ENCODE data around the gene FAM234B.

Gene FAM234B

DNA sequence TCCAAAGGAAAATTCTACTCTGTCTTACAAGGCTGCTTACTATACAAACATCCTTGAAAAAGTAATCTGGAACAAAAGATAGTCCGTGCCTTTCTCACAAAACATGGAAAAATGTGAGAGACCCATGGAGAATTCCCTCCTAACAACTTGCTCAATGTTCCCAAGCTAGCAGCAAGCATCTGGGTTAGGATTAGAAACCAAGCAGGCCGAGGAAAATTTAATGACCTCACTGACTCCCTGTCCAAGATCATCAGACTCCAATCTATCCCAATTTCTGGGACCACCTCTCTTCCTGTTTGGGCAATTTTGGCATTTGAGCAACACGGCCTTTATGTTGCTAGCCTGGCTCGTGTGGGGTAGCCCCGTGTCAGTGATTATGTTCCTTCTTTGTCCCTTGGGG is 77.4 kb downstream of the FAM234B start:
- DNase-seq: no peak

DNA sequence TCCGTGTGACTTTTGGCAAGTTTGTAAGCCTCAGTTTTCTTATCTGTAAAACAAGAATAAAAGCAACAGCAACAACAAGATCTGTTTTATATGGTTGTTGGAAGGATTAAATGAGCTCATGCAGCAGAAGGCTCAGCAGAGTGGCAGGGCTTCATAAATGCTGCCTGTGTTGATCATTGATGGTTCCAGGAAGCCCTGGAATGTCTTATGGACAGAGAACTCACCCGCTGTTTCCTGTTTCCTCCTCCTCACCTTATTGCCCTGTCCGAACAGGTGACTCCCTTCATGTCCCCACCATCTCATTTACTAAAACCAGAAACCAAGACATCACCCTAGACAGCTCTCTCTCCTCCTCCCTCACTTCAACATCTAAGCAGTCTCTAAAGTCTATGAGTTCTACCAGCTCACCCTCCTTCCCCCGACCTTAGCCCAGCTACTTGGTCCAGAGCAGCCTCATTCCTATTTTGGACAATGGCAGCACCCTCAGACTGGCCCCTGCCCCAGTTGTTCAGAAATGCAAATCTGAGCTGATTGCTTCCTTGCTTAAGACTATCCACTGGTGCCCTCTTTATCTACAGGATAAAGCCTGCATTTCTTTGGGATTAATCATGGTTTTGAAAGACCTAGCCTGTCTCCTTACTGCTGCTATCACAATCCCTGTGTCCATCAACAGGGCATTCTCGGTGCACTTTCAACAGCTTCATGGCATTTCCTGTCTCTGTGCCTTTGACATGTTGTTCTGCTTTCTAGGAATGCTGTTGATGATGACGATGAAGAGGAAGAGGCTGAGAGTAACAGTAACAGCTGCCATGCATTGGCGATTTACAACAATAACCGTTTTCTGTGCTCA is 80.7 kb downstream of the FAM234B start:
- no peak for DNase-seq

DNA sequence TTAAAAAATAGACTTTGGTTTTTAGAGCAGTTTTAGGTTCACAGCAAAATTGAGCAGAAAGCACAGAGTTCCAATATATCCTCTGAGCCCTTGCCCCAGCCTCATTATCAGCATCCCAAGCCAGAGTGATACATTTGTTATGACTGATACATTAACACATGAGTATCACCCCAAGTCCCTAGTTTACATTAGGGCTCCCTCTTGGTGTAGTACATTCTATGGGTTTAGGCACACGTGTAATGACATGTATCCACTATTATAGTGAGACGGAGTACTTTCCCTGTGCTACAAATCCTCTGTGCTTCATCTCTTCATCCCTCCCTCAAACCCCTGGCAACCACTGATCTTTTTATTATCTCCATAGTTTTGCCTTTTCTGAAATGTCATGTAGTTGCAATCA is 81.8 kb downstream of the FAM234B start:
- DNase-seq: no peak

DNA sequence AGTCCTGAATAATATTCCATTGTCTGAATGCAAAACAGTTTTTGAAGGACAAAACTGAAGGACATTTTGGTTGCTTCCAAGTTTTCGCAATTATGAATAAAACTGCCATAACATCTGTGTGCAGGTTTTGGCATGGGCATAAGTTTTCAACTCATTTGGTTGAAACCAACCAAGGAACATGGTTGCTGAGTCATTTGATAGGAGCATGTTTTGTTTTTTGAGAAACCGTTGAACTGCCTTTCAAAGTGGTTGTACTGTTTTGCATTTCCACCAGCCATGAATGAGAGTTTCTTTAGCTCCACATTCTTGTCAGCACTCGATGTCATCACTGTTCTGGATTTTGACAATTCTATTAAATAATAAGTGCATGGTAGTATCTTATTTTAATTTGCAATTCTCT is 82.3 kb downstream of the FAM234B start:
- no peak for DNase-seq

DNA sequence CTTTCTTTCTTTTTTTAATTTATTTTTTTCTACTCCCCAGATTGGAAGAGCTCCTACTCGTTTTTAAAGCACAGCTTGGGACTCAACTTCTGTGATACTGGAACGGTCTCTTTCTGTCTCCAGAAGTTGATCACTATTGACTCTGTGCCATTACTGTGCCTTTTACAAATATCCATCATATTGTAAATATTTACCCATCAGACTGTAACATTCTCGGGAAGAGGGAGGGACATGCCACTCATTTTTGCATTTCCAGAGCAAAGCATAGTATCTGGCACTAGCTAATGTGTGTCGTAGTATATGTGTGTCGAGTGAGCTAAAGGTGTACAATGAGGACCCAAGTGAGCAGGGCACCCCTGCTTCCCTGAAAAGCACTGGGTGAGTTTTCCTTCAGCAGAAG is 83.3 kb downstream of the FAM234B start:
- DNase-seq: no peak

DNA sequence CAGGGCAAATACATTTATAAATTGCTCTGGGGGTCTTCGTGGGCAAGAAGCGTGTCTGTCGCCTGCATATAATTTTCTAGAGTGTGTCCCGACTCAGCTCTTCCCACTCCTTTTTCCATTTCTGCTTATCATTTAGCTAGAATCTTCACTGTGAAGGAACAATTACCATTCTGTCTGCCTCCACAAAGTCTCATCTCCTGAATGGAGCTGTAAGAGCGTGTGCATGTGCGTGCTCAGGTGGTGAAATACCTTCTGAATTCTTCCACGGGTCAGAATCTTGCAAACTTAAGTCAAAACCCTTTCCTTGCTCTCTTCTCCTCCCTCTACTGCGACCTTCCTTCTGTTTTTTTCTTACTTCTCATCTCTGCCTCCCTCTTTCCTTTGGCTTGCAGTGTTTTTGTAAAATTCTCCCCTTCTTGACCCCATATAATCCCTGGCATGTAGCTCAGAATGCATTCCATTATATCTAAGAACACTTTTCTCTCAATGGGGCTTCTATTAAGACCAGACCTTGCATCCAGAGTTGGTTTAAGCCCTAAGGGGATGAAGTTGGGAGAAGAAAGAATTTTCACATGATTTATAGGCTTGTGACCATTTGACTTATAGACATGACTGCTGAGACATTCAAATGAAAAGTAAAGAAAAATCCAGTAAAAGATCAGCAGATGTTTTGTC is 84.2 kb downstream of the FAM234B start:
- DNase-seq: no peak

DNA sequence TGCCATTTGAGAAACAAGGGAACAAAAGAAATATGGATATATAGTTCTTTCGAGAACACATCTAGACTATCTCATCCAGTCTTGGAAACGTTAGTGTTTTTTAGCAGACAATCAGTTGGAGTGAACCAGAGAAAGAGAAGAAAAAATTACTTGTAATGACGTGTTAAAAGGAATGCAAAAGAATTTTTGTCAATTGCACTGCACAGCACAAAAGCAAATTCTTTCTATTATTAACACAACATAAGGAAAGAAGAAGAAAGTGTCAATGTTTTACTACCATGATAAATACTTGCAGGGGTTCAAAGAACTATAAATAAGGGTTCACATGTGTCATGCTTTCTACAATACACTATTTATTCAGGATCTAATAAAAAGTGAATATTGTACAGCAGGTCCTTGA is 86.8 kb downstream of the FAM234B start:
- no peak for DNase-seq
